MCF 10A (cell line): ENCODE data around the gene SPOCK2. TPM values are rescaled to one million over a fixed set of nuclear protein-coding genes. Genes with fewer than 3 reads are reported as not detected.

ENCODE experiments used
- BruUV-seq: library from RNA; stranded (reverse); fragments of 400-500 nt; replicated peaks from 2 replicates; lab custom pipeline; 2021; lab: Mats Ljungman, UMichigan
- CTCF ChIA-PET: fragments of 300-600 bp; sonication (Branson Sonifier 250); formaldehyde crosslinking; extraction: SDS; loops from one replicate; lab custom pipeline; 2021; ENCODE audit warnings: antibody characterized with exemption, inconsistent platforms; lab: Yijun Ruan, JAX
- POLR2A ChIA-PET: fragments of 300-600, 350-650 bp; sonication (Branson Sonifier 250); formaldehyde crosslinking; extraction: SDS; loops from one replicate; lab custom pipeline; 2020; ENCODE audit warnings: antibody characterized with exemption, inconsistent platforms; lab: Yijun Ruan, JAX
- DNase-seq: peaks from one replicate; pipeline ENCODE4 v3.0.0-alpha.2; 2018; ENCODE audit not compliant: unreplicated experiment
- H3K27ac Mint-ChIP-seq: one replicate; pipeline ENCODE4 v1.8.0; 2022; ENCODE audit warnings: mild to moderate bottlenecking, low read depth, mixed read lengths; ENCODE audit not compliant: unreplicated experiment
- H3K27me3 Mint-ChIP-seq: one replicate; pipeline ENCODE4 v1.8.0; 2022; ENCODE audit warnings: mixed read lengths; ENCODE audit not compliant: insufficient read depth, unreplicated experiment
- H3K36me3 Mint-ChIP-seq: one replicate; pipeline ENCODE4 v1.8.0; 2022; ENCODE audit warnings: mild to moderate bottlenecking, moderate library complexity, mixed read lengths; ENCODE audit not compliant: insufficient read depth, unreplicated experiment
- H3K4me1 Mint-ChIP-seq: one replicate; pipeline ENCODE4 v1.8.0; 2022; ENCODE audit warnings: mixed read lengths; ENCODE audit not compliant: insufficient read depth, unreplicated experiment
- H3K4me3 Mint-ChIP-seq: one replicate; pipeline ENCODE4 v1.8.0; 2022; ENCODE audit warnings: mild to moderate bottlenecking, moderate library complexity, mixed read lengths; ENCODE audit not compliant: unreplicated experiment
- H3K9me3 Mint-ChIP-seq: one replicate; pipeline ENCODE4 v1.8.0; 2022; ENCODE audit warnings: mixed read lengths; ENCODE audit not compliant: unreplicated experiment
- intact Hi-C: fragments of 100-400 bp; cut with micrococcal nuclease; formaldehyde crosslinking; loops from 2 replicates; pipeline ENCODE4 v1.14.1; 2022
- total RNA-seq: library from RNA; stranded (reverse); gene quantifications from 2 replicates; pipeline ENCODE4 v1.2.3, GENCODE V29; 2022
- TF ChIP-seq, protein P1 (sequence below): fragments of 200-600 bp; IDR thresholded peaks from one replicate; pipeline ENCODE4 v1.8.0; 2022; ENCODE audit warnings: antibody characterized with exemption, mild to moderate bottlenecking; ENCODE audit not compliant: unreplicated experiment

The SPOCK2 gene
- total RNA-seq, 1 experiment from 2014 or later = 1.2 TPM

DNA sequence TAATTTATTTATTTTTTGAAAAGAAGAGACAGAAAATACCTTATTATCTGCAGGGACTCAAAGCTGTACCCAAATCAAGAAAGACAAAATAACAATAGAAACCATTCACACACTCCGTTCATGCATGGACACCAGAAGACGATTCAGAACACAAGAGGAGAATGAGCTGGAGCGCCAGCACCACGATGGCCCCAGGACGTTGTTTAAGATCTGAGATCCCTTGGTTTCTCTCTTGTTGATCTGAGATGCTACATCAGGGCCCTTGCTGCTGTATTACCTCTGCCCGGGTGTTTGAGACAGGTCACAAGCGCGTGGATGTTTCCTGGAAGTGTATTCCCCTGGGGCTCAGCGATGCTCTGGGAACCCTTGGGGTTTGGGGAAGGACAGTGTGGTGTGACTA lies 77.3 kb downstream of the SPOCK2 start:
- CTCF ChIA-PET = interaction anchor here (0.7 to 2.0 kb wide), 6 partner anchors 11 to 998 kb away, joined by 3 to 11 read pairs (median 6); no protein-coding TSS in a partner anchor
- BruUV-seq = no TSS peak
- Mint-ChIP-seq H3K4me1 (peaks cover 28% of the 10 kb centered on the region), H3K36me3 (peaks cover 79% of the 10 kb centered on the region), H3K27ac (peak overlapping the region; percentile 98), H3K27me3 (no peaks in the 10 kb centered on the region), H3K4me3 (no peak overlapping the region), H3K9me3 (no peaks in the 10 kb centered on the region)
- no peak for DNase-seq
- TF ChIP-seq, protein P1, sequence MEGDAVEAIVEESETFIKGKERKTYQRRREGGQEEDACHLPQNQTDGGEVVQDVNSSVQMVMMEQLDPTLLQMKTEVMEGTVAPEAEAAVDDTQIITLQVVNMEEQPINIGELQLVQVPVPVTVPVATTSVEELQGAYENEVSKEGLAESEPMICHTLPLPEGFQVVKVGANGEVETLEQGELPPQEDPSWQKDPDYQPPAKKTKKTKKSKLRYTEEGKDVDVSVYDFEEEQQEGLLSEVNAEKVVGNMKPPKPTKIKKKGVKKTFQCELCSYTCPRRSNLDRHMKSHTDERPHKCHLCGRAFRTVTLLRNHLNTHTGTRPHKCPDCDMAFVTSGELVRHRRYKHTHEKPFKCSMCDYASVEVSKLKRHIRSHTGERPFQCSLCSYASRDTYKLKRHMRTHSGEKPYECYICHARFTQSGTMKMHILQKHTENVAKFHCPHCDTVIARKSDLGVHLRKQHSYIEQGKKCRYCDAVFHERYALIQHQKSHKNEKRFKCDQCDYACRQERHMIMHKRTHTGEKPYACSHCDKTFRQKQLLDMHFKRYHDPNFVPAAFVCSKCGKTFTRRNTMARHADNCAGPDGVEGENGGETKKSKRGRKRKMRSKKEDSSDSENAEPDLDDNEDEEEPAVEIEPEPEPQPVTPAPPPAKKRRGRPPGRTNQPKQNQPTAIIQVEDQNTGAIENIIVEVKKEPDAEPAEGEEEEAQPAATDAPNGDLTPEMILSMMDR = no peak
- intact Hi-C loops = no loop called here
- POLR2A ChIA-PET = interaction anchor here (0.5 to 4.9 kb wide), 12 partner anchors 10 to 218 kb away, joined by 3 to 56 read pairs (median 4); partner anchors contain the start of gene CHST3

DNA sequence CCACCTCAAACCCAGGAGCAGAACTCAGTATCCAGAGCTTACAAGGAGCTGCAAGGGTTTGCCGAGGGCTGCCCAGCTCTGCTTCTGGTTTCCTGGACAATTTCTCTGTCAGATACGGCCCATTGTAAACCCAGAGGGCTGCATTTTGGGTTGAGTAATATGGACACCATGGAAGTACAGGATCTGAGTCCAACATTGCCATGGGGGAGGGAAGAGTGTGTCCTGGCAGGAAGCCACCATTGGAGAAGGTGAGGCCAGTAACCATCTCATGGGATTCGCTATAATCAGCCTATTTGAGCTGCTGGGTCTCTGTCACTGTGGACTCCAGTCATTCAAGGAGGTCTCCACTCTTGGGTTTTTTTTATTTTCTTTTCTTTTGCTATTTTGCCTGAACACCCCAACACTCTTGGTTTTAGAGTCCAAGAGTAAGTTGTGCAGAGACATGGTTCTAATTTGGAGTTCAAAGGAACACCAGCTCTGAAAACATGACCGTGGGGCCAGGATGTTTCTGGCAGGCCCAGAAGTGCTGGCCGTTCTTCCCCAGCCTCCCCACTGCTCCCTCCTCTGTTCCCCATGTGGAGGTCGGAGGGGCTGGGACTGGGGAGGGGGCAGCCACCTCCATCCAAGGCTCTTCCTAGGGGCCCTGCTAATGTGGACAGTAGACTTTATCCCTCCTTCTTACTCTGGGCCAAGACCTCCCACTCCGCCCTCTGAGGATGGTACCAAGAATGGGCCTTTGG lies 77.9 kb downstream of the SPOCK2 start:
- peak overlapping the region; percentile 98 for H3K27ac Mint-ChIP-seq
- peaks cover 28% of the 10 kb centered on the region for H3K4me1 Mint-ChIP-seq
- intact Hi-C loops = no loop called here
- ChIA-PET CTCF (interaction anchor here (0.7 to 2.0 kb wide), 8 partner anchors 11 to 244 kb away, joined by 4 to 11 read pairs (median 6); no protein-coding TSS in a partner anchor), POLR2A (interaction anchor here (0.7 to 4.9 kb wide), 17 partner anchors 9 to 263 kb away, joined by 3 to 56 read pairs (median 5); partner anchors contain the start of genes CHST3 and DDIT4)
- peak; percentile 74 for DNase-seq
- BruUV-seq = no TSS peak
- TF ChIP-seq, protein P1 = no peak
- peaks cover 85% of the 10 kb centered on the region for H3K36me3 Mint-ChIP-seq
- H3K27me3 Mint-ChIP-seq = no peaks in the 10 kb centered on the region
- peak overlapping the region; percentile 53 for H3K4me3 Mint-ChIP-seq
- no peaks in the 10 kb centered on the region for H3K9me3 Mint-ChIP-seq

DNA sequence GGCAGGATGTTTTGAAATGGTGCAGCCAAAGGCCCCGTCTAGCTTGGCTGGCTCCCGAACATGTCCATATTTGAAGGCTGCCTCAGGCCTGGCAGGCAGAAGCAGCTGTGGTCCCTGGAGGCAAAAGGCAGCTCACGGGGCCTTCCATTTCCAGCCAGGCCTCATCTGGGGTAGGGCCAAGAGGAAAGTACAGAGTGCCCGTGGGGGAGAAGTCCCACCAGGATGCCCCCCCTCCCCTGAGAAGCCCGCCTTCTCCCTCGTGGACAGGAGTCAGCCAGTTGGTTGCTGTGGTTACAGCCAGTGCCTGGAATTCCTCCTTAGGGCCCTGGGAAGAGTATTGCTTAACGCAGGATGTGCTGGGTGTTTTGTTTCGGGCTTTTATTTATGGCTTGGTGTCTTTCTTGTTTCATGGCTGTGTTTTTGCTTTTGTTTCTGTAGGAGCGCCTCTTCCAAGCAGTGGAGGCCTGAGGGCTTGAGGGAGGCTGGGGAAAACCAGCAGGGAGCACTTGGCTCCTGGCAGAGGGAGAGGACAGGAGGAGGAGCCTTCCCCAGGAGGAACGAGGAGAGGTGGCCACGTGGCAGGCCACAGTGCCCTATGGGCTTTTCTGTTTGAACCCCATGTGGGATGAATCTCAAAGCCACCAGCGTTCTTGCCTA lies 78.8 kb downstream of the SPOCK2 start:
- intact Hi-C loops = loop anchor here (2.0 kb wide), 2 partner anchors 35 to 45 kb away; partner anchors contain the start of gene CHST3
- peak overlapping the region; percentile 98 for H3K27ac Mint-ChIP-seq
- CTCF ChIA-PET = interaction anchor here (0.6 to 2.0 kb wide), 10 partner anchors 10 to 245 kb away, joined by 3 to 11 read pairs (median 6); no protein-coding TSS in a partner anchor

More for the DNA sequence above, 78.8 kb downstream of the SPOCK2 start:
- peak overlapping the region; percentile 53 for H3K4me3 Mint-ChIP-seq
- POLR2A ChIA-PET = interaction anchor here (0.6 to 4.9 kb wide), 15 partner anchors 10 to 1658 kb away, joined by 3 to 56 read pairs (median 4); no protein-coding TSS in a partner anchor
- H3K9me3 Mint-ChIP-seq = no peaks in the 10 kb centered on the region
- peaks cover 28% of the 10 kb centered on the region for H3K4me1 Mint-ChIP-seq
- peak; percentile 98 for DNase-seq
- no peaks in the 10 kb centered on the region for H3K27me3 Mint-ChIP-seq
- TF ChIP-seq, protein P1 = no peak
- no TSS peak for BruUV-seq
- peaks cover 85% of the 10 kb centered on the region for H3K36me3 Mint-ChIP-seq
